Measurements from ENCODE around the gene CHST7.
"Not testable (repeated sequence)": the region's sequence is repeated elsewhere in the genome, so short reads cannot be mapped to it uniquely, and the experiment has no call there.

DNA sequence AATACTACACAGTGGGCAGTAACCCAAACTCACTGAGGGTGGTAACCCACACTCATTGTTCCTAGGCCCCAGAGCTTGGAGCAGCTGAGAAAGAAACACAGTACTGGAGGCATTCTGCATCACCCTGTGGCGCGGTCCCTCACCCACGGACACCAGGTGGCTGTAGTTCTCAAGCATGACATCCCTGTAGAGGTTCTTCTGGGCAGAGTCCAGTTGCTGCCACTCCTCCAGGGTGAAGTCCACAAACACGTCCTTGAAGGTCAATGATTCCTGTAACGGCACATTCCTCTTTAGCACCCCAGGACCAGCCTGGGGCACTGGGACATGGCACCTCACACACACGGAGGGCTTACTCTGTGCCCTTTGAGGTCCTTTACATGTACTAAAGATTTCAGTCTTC is 44.9 kb upstream of the CHST7 start:
- TF ChIP-seq, protein P1, sequence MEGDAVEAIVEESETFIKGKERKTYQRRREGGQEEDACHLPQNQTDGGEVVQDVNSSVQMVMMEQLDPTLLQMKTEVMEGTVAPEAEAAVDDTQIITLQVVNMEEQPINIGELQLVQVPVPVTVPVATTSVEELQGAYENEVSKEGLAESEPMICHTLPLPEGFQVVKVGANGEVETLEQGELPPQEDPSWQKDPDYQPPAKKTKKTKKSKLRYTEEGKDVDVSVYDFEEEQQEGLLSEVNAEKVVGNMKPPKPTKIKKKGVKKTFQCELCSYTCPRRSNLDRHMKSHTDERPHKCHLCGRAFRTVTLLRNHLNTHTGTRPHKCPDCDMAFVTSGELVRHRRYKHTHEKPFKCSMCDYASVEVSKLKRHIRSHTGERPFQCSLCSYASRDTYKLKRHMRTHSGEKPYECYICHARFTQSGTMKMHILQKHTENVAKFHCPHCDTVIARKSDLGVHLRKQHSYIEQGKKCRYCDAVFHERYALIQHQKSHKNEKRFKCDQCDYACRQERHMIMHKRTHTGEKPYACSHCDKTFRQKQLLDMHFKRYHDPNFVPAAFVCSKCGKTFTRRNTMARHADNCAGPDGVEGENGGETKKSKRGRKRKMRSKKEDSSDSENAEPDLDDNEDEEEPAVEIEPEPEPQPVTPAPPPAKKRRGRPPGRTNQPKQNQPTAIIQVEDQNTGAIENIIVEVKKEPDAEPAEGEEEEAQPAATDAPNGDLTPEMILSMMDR (IDR thresholded peaks at IDR 0.05), result not testable (repeated sequence)
- TF ChIP-seq POLR2A (IDR thresholded peaks at IDR 0.05), result not testable (repeated sequence)
